DOHH2 (cell line): Measurements from ENCODE around the gene MAN1C1.

Experiments used
- H3F3A ChIP-seq: fragments of 200-600 bp; sonication (generic), shearing (Covaris generic); 2 replicates; pipeline ENCODE4 v1.6.0; 2016; ENCODE audit warnings: antibody characterized with exemption, mild to moderate bottlenecking; ENCODE audit not compliant: control insufficient read depth, insufficient read depth
- H3K27ac ChIP-seq: fragments of 200-600 bp; sonication (generic); 2 replicates; pipeline ENCODE4 v1.5.1; 2014; ENCODE audit warnings: low read depth, mild to moderate bottlenecking, low read length, moderate library complexity
- H3K27me3 ChIP-seq: fragments of 200-600 bp; sonication (generic); 2 replicates; pipeline ENCODE4 v1.6.1; 2014; ENCODE audit warnings: mild to moderate bottlenecking, low read length, mixed read lengths; ENCODE audit not compliant: control insufficient read depth
- H3K36me3 ChIP-seq: fragments of 200-600 bp; sonication (generic); 2 replicates; pipeline ENCODE4 v1.6.1; 2014; ENCODE audit warnings: mild to moderate bottlenecking, low read length, moderate library complexity, mixed read lengths; ENCODE audit not compliant: control insufficient read depth
- H3K4me1 ChIP-seq: fragments of 200-600 bp; sonication (generic); 2 replicates; pipeline ENCODE4 v1.6.1; 2014; ENCODE audit warnings: mild to moderate bottlenecking, low read length, mixed read lengths; ENCODE audit not compliant: control insufficient read depth
- H3K4me2 ChIP-seq: fragments of 200-600 bp; sonication (generic); 2 replicates; pipeline ENCODE4 v1.6.0; 2014; ENCODE audit warnings: mild to moderate bottlenecking, low read length, moderate library complexity
- H3K4me3 ChIP-seq: fragments of 200-600 bp; sonication (generic); 2 replicates; pipeline ENCODE4 v1.5.1; 2014; ENCODE audit warnings: mild to moderate bottlenecking, low read length, mixed read lengths
- H3K79me2 ChIP-seq: fragments of 200-600 bp; sonication (generic); 2 replicates; pipeline ENCODE4 v1.6.1; 2014; ENCODE audit warnings: mild to moderate bottlenecking, low read length, mixed read lengths; ENCODE audit not compliant: control insufficient read depth
- H3K9me2 ChIP-seq: fragments of 200-600 bp; sonication (generic); replicated peaks from 2 replicates; pipeline ENCODE4 v1.6.1; 2014; ENCODE audit warnings: mild to moderate bottlenecking, low read length, mixed read lengths; ENCODE audit not compliant: control insufficient read depth
- H3K9me3 ChIP-seq: fragments of 200-600 bp; sonication (generic); 2 replicates; pipeline ENCODE4 v1.6.1; 2014; ENCODE audit warnings: antibody characterized with exemption, low read length, mixed read lengths; ENCODE audit not compliant: control insufficient read depth, insufficient read depth
- H4K20me1 ChIP-seq: fragments of 200-600 bp; sonication (generic); 2 replicates; pipeline ENCODE4 v1.6.0; 2014; ENCODE audit warnings: low read depth, mild to moderate bottlenecking, antibody characterized with exemption, low read length, moderate library complexity; ENCODE audit not compliant: control insufficient read depth, insufficient read depth
- EZH2phosphoT487 ChIP-seq: fragments of 200-600 bp; sonication (generic); IDR thresholded peaks from 2 replicates; pipeline ENCODE4 v1.6.1; 2017; ENCODE audit warnings: borderline replicate concordance, mild to moderate bottlenecking, antibody characterized with exemption, low read length, moderate library complexity, mixed read lengths
- TF ChIP-seq, protein P1 (sequence below): fragments of 200-600 bp; sonication (generic); IDR thresholded peaks from one replicate; pipeline ENCODE4 v1.5.1; 2014; ENCODE audit warnings: antibody characterized with exemption, mild to moderate bottlenecking, low read depth, low read length; ENCODE audit not compliant: poor library complexity, severe bottlenecking

The MAN1C1 gene

DNA sequence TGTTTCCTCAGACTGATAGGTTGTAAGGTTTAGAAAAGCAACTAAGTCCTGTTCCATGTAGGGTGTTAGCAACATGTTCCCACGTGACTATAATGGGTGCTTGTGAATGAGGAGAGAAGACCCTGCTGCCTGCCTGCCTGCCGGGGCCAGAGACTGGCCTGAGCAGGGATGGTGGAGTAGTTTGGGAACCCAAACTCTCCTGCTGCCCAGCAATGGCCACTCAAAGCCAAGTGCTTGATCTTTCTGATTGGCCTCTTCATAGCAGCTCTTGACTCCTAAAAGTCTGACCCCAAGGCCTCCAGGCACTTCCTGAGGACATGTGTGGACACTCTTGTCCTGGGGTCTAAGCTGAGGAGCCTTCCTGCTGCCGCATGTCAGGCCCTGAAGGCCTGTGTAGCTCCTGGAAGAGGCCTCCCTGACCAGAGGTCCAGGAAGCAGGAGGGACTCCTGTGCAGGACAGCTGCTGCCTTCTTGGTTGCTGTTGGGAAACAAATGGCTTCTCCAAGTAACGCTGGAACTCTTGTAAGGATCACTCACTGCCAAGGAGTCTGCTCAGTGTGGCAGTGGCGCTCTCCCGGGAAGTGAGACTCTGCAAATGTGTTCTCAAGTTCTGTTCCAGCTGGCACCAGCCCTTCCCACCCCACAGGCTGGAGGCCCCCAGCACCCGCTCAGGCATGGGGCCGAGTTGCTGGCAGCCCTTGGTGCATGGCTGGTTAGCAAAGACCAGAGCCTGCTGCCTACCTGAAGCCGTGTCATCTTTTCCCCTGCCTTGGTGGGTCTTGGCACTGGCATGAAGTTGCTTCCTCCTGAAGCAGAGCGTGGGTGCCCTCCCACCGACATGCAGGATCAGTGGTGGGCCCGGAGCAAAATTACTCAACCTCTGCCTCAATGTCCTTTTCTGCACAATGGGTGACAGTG lies 35.5 kb downstream of the MAN1C1 start:
- H3K9me2 ChIP-seq: no peaks in the 10 kb centered on the region
- TF ChIP-seq, protein P1, sequence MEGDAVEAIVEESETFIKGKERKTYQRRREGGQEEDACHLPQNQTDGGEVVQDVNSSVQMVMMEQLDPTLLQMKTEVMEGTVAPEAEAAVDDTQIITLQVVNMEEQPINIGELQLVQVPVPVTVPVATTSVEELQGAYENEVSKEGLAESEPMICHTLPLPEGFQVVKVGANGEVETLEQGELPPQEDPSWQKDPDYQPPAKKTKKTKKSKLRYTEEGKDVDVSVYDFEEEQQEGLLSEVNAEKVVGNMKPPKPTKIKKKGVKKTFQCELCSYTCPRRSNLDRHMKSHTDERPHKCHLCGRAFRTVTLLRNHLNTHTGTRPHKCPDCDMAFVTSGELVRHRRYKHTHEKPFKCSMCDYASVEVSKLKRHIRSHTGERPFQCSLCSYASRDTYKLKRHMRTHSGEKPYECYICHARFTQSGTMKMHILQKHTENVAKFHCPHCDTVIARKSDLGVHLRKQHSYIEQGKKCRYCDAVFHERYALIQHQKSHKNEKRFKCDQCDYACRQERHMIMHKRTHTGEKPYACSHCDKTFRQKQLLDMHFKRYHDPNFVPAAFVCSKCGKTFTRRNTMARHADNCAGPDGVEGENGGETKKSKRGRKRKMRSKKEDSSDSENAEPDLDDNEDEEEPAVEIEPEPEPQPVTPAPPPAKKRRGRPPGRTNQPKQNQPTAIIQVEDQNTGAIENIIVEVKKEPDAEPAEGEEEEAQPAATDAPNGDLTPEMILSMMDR: no peak
- no peak for TF ChIP-seq EZH2phosphoT487
- H3K4me2 ChIP-seq: no peak overlapping the region
- H3K4me1 ChIP-seq: peaks cover 1% of the 10 kb centered on the region
- no peak overlapping the region for H3K27ac ChIP-seq
- H3K79me2 ChIP-seq: no peaks in the 10 kb centered on the region
- peaks cover 29% of the 10 kb centered on the region; the same call in 1 of the 2 replicates for H3K27me3 ChIP-seq
- H3K9me3 ChIP-seq: no peaks in the 10 kb centered on the region
- no peaks in the 10 kb centered on the region for H3K36me3 ChIP-seq
- H3F3A ChIP-seq: no peaks in the 10 kb centered on the region
- H4K20me1 ChIP-seq: no peaks in the 10 kb centered on the region
- no peak overlapping the region for H3K4me3 ChIP-seq

DNA sequence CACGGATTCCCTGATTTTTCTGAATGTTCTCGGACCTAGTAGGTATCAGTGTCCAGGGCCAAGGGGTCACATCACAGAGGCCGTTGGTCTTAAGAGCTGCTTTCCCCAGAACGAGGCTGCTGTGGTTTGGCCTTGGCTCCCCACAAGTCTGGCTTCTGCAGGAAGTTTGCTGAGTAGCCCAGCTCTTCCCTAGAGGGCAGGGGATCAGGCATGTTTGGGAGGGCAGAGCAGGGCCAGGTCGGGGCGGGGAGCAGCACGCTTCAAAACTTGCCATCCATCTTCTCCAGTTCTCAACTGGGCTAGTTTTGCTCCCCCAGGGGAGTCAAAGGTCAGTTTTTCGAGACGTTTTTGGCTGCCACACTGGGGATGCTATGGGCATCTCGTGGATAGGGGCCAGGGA lies 37.0 kb downstream of the MAN1C1 start:
- Histone ChIP-seq H4K20me1 (no peaks in the 10 kb centered on the region), H3K27me3 (peaks cover 15% of the 10 kb centered on the region; the same call in 1 of the 2 replicates), H3K27ac (no peak overlapping the region), H3K4me1 (peaks cover 8% of the 10 kb centered on the region), H3K9me3 (no peaks in the 10 kb centered on the region), H3K4me3 (no peak overlapping the region), H3K36me3 (no peaks in the 10 kb centered on the region), H3K9me2 (no peaks in the 10 kb centered on the region), H3K4me2 (no peak overlapping the region), H3F3A (no peaks in the 10 kb centered on the region), H3K79me2 (no peaks in the 10 kb centered on the region)
- TF ChIP-seq EZH2phosphoT487: no peak
- TF ChIP-seq, protein P1: no peak

DNA sequence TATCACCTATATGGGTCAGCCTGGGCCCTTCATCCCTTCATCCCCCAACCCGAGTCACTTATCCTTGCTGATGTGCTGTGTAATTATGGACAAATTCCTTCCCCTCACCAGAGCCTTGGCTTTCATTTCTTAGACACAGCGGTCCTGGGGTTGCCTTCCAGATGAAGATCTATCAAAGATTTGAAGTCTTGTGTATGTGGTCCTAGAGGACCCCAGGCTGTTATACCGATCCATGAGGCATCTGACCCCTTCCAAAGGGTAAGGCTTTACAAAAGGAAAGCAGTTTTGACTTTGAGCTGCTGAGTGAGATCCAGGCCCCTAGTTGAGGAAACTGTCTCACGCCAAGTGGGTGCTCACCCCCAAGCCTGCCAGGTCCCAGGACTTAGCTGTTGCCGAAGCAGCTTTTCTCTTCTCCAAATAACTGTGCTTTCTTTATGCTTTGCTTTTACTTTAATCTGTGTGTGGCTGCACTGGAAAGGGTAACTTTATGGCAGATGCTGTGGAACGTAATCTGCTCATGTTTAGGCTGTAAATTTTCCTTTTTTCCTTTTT lies 37.6 kb downstream of the MAN1C1 start:
- H3F3A ChIP-seq: no peaks in the 10 kb centered on the region
- H3K4me1 ChIP-seq: peaks cover 14% of the 10 kb centered on the region
- H3K27me3 ChIP-seq: peaks cover 12% of the 10 kb centered on the region; the same call in 1 of the 2 replicates
- H3K9me2 ChIP-seq: no peaks in the 10 kb centered on the region
- TF ChIP-seq EZH2phosphoT487: no peak
- TF ChIP-seq, protein P1: no peak
- H3K36me3 ChIP-seq: no peaks in the 10 kb centered on the region
- H3K9me3 ChIP-seq: no peaks in the 10 kb centered on the region
- no peaks in the 10 kb centered on the region for H3K79me2 ChIP-seq
- H4K20me1 ChIP-seq: no peaks in the 10 kb centered on the region
- H3K4me3 ChIP-seq: no peak overlapping the region
- H3K4me2 ChIP-seq: no peak overlapping the region
- no peak overlapping the region for H3K27ac ChIP-seq
